H9 (cell line): ENCODE results near the gene RAI1. TPM values are rescaled to one million over a fixed set of nuclear protein-coding genes. Genes with fewer than 3 reads are reported as not detected.
A peak's percentile ranks its signal among the peaks of the same experiment; 100 is the strongest.

Experiments used
- DNase-seq: peaks from one replicate; pipeline ENCODE4 v3.0.0-alpha.2; 2017
- H2AFZ ChIP-seq: one replicate; pipeline ENCODE4 v1.6.1; 2013; ENCODE audit warnings: mild to moderate bottlenecking, low read length, control low read depth, moderate library complexity
- H2AK5ac ChIP-seq: 2 replicates; pipeline ENCODE4 v1.6.1; 2013; ENCODE audit warnings: low read length, control low read depth, mixed read lengths; ENCODE audit not compliant: insufficient read length
- H2BK120ac ChIP-seq: one replicate; pipeline ENCODE4 v1.6.1; 2013; ENCODE audit warnings: low read depth, mild to moderate bottlenecking, low read length, control low read depth, inconsistent platforms; ENCODE audit not compliant: poor library complexity, severe bottlenecking
- H2BK12ac ChIP-seq: 2 replicates; pipeline ENCODE4 v1.6.1; 2013; ENCODE audit warnings: low read length, control low read depth, mixed read lengths, low read depth; ENCODE audit not compliant: insufficient read length
- H2BK15ac ChIP-seq: 2 replicates; pipeline ENCODE4 v1.6.1; 2013; ENCODE audit warnings: low read depth, low read length, control low read depth
- H2BK20ac ChIP-seq: one replicate; pipeline ENCODE4 v1.6.1; 2013; ENCODE audit warnings: low read depth, mild to moderate bottlenecking, low read length, control low read depth, inconsistent platforms; ENCODE audit not compliant: poor library complexity, severe bottlenecking
- H2BK5ac ChIP-seq: 2 replicates; pipeline ENCODE4 v1.6.1; 2013; ENCODE audit warnings: low read length, control low read depth, mixed read lengths; ENCODE audit not compliant: insufficient read length
- H3K14ac ChIP-seq: 2 replicates; pipeline ENCODE4 v1.6.1; 2013; ENCODE audit warnings: low read length, control low read depth; ENCODE audit not compliant: insufficient read depth
- H3K18ac ChIP-seq: 2 replicates; pipeline ENCODE4 v1.6.1; 2013; ENCODE audit warnings: low read depth, mild to moderate bottlenecking, mixed read lengths, low read length, control low read depth; ENCODE audit not compliant: insufficient read length
- H3K23ac ChIP-seq: 2 replicates; pipeline ENCODE4 v1.6.1; 2013; ENCODE audit warnings: low read length, control low read depth, mixed read lengths, low read depth; ENCODE audit not compliant: insufficient read length
- H3K23me2 ChIP-seq: 2 replicates; pipeline ENCODE4 v1.6.1; 2013; ENCODE audit warnings: low read depth, mild to moderate bottlenecking, mixed read lengths, low read length, control low read depth; ENCODE audit not compliant: insufficient read length, poor library complexity, severe bottlenecking
- H3K27ac ChIP-seq: 2 replicates; pipeline ENCODE4 v1.5.1; 2013; ENCODE audit warnings: low read length, control low read depth, mixed read lengths, low read depth; ENCODE audit not compliant: insufficient read length
- H3K27me3 ChIP-seq: 2 replicates; pipeline ENCODE4 v1.6.1; 2013; ENCODE audit warnings: low read length, control low read depth, inconsistent platforms; ENCODE audit not compliant: insufficient read depth
- H3K4ac ChIP-seq: 2 replicates; pipeline ENCODE4 v1.6.1; 2013; ENCODE audit warnings: low read depth, mild to moderate bottlenecking, control low read depth, inconsistent platforms, low read length, moderate library complexity
- H3K4me1 ChIP-seq: 2 replicates; pipeline ENCODE4 v1.6.1; 2013; ENCODE audit warnings: low read length, control low read depth, inconsistent platforms; ENCODE audit not compliant: insufficient read depth
- H3K4me2 ChIP-seq: 2 replicates; pipeline ENCODE4 v1.6.1; 2013; ENCODE audit warnings: low read length, control low read depth, mixed read lengths; ENCODE audit not compliant: insufficient read length, insufficient read depth
- H3K56ac ChIP-seq: 2 replicates; pipeline ENCODE4 v1.6.1; 2013; ENCODE audit warnings: low read depth, mild to moderate bottlenecking, mixed read lengths, low read length, control low read depth; ENCODE audit not compliant: insufficient read length
- H3K79me1 ChIP-seq: 2 replicates; pipeline ENCODE4 v1.6.1; 2013; ENCODE audit warnings: low read depth, mild to moderate bottlenecking, moderate library complexity, low read length, control low read depth, inconsistent platforms; ENCODE audit not compliant: insufficient read depth, poor library complexity, severe bottlenecking
- H3K79me2 ChIP-seq: 2 replicates; pipeline ENCODE4 v1.6.1; 2013; ENCODE audit warnings: low read length, control low read depth, inconsistent platforms; ENCODE audit not compliant: insufficient read depth
- H3K9ac ChIP-seq: 2 replicates; pipeline ENCODE4 v1.6.1; 2013; ENCODE audit warnings: low read length, control low read depth, mixed read lengths; ENCODE audit not compliant: insufficient read length; ENCODE audit errors: extremely low read depth
- H3K9me3 ChIP-seq: one replicate; pipeline ENCODE4 v1.6.1; 2013; ENCODE audit warnings: low read depth, low read length, inconsistent platforms; ENCODE audit not compliant: control insufficient read depth
- H3T11ph ChIP-seq: one replicate; pipeline ENCODE4 v1.6.1; 2013; ENCODE audit warnings: mild to moderate bottlenecking, low read length, control low read depth, inconsistent platforms
- H4K20me1 ChIP-seq: one replicate; pipeline ENCODE4 v1.6.1; 2013; ENCODE audit not compliant: control insufficient read depth, insufficient read length, insufficient read depth
- H4K5ac ChIP-seq: 2 replicates; pipeline ENCODE4 v1.6.1; 2013; ENCODE audit warnings: low read depth, mild to moderate bottlenecking, mixed read lengths, low read length, control low read depth; ENCODE audit not compliant: insufficient read length
- H4K8ac ChIP-seq: replicated peaks from 2 replicates; pipeline ENCODE4 v1.6.1; 2013; ENCODE audit warnings: low read length, control low read depth, mixed read lengths, low read depth; ENCODE audit not compliant: insufficient read length
- H4K91ac ChIP-seq: 2 replicates; pipeline ENCODE4 v1.6.1; 2013; ENCODE audit warnings: low read depth, mild to moderate bottlenecking, moderate library complexity, mixed read lengths, low read length, control low read depth; ENCODE audit not compliant: insufficient read length
- H3K27ac Mint-ChIP-seq, 3 experiments: 2 replicates in 2 of 3; 3 replicates in 1 of 3; pipeline ENCODE4 v1.8.0; 2020 to 2021; ENCODE audit warnings: mixed read lengths in 3 of 3, mild to moderate bottlenecking in 1 of 3, moderate library complexity in 1 of 3
- H3K27me3 Mint-ChIP-seq: 2 replicates; pipeline ENCODE4 v1.8.0; 2021; ENCODE audit warnings: low read depth, mild to moderate bottlenecking, moderate library complexity, mixed read lengths
- H3K36me3 Mint-ChIP-seq, 3 experiments: 2 replicates in 2 of 3; 3 replicates in 1 of 3; pipeline ENCODE4 v1.8.0; 2020 to 2021; ENCODE audit warnings: low read depth in 3 of 3, mixed read lengths in 3 of 3; ENCODE audit not compliant: insufficient read depth in 1 of 3
- H3K4me1 Mint-ChIP-seq, 2 experiments: 2 replicates each; pipeline ENCODE4 v1.8.0; 2020; ENCODE audit warnings: mixed read lengths in 2 of 2
- H3K4me3 Mint-ChIP-seq, 2 experiments: 2 replicates in 1 of 2; 3 replicates in 1 of 2; pipeline ENCODE4 v1.8.0; 2020 to 2021; ENCODE audit warnings: mild to moderate bottlenecking in 2 of 2, mixed read lengths in 2 of 2, moderate library complexity in 1 of 2
- H3K9me3 Mint-ChIP-seq, 2 experiments: 2 replicates in 1 of 2; 3 replicates in 1 of 2; pipeline ENCODE4 v1.8.0; 2020; ENCODE audit warnings: mild to moderate bottlenecking in 2 of 2, mixed read lengths in 2 of 2, moderate library complexity in 1 of 2
- WGBS: extraction: QIAGEN DNeasy Blood & Tissue Kit; methylation state at CpG from one replicate; pipeline ENCODE4 v1.1.7; 2013; ENCODE audit warnings: missing lambda C conversion rate, low lambda C conversion rate, mixed read lengths; ENCODE audit not compliant: insufficient read length; ENCODE audit errors: extremely low coverage; 5-methylcytosine and 5-hydroxymethylcytosine counted together
- total RNA-seq: library from RNA; stranded (reverse); gene quantifications from 2 replicates; pipeline ENCODE4 v1.2.1, GENCODE V29; 2021
- TF ChIP-seq, protein P1 (sequence below): fragments of 200-600 bp; sonication (generic); conservative IDR thresholded peaks from 3 replicates; pipeline ENCODE4 v1.8.0; 2021; ENCODE audit warnings: antibody characterized with exemption, mild to moderate bottlenecking

The RAI1 gene
- total RNA-seq, 1 experiment from 2014 or later = 1.5 TPM

GRCh38 chr17:17724307-17725010 lies 43.2 kb downstream of the RAI1 start:
- no peak overlapping the region for H3K14ac ChIP-seq
- no peak overlapping the region for H3K9ac ChIP-seq
- no peak overlapping the region for H3K23ac ChIP-seq
- H2AFZ ChIP-seq = no peak overlapping the region
- no peaks in the 10 kb centered on the region for H3K79me2 ChIP-seq
- H2BK15ac ChIP-seq = no peak overlapping the region
- Mint-ChIP-seq H3K27me3 (peaks cover 100% of the 10 kb centered on the region), H3K4me1 (peaks cover 28 to 45% of the 10 kb centered on the region in 2 experiments), H3K36me3 (peaks cover 0 to 2% (median 0%) of the 10 kb centered on the region in 3 experiments; a peak in 2 of 7 replicates), H3K4me3 (peak overlapping the region; percentile 58 to 95), H3K9me3 (no peaks in the 10 kb centered on the region; a peak in 1 of 5 replicates), H3K27ac (no peak overlapping the region)
- DNase-seq = peak; percentile 86
- H3K4ac ChIP-seq = no peak overlapping the region
- H2BK120ac ChIP-seq = no peak overlapping the region
- H3T11ph ChIP-seq = no peak overlapping the region
- TF ChIP-seq, protein P1, sequence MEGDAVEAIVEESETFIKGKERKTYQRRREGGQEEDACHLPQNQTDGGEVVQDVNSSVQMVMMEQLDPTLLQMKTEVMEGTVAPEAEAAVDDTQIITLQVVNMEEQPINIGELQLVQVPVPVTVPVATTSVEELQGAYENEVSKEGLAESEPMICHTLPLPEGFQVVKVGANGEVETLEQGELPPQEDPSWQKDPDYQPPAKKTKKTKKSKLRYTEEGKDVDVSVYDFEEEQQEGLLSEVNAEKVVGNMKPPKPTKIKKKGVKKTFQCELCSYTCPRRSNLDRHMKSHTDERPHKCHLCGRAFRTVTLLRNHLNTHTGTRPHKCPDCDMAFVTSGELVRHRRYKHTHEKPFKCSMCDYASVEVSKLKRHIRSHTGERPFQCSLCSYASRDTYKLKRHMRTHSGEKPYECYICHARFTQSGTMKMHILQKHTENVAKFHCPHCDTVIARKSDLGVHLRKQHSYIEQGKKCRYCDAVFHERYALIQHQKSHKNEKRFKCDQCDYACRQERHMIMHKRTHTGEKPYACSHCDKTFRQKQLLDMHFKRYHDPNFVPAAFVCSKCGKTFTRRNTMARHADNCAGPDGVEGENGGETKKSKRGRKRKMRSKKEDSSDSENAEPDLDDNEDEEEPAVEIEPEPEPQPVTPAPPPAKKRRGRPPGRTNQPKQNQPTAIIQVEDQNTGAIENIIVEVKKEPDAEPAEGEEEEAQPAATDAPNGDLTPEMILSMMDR = no peak
- WGBS = no CpG with 5 or more reads among the region's 53 CpGs
- H3K79me1 ChIP-seq = no peaks in the 10 kb centered on the region
- H3K4me2 ChIP-seq = peak overlapping the region; percentile 54
- no peak overlapping the region for H3K56ac ChIP-seq
- no peak overlapping the region for H3K27ac ChIP-seq
- H4K20me1 ChIP-seq = no peaks in the 10 kb centered on the region
- H4K8ac ChIP-seq = no peak overlapping the region
- H2BK20ac ChIP-seq = no peak overlapping the region
- H3K23me2 ChIP-seq = peaks cover 9% of the 10 kb centered on the region
- no peak overlapping the region for H3K18ac ChIP-seq
- no peaks in the 10 kb centered on the region; the same call in 1 of the 2 replicates for H3K4me1 ChIP-seq
- no peak overlapping the region for H2AK5ac ChIP-seq
- H3K9me3 ChIP-seq = no peaks in the 10 kb centered on the region
- no peak overlapping the region for H4K5ac ChIP-seq
- peaks cover 88% of the 10 kb centered on the region for H3K27me3 ChIP-seq
- no peak overlapping the region for H2BK5ac ChIP-seq
- H4K91ac ChIP-seq = no peak overlapping the region
- H2BK12ac ChIP-seq = no peak overlapping the region
